OCI-LY7 (cell line): ENCODE results near the gene MRPL20. TPM values are rescaled to one million over a fixed set of nuclear protein-coding genes. Genes with fewer than 3 reads are reported as not detected.

Experiments used
- BruUV-seq: library from RNA; stranded (reverse); fragments of 400-500 nt; replicated peaks from 2 replicates; lab custom pipeline; 2021; lab: Mats Ljungman, UMichigan
- CTCF ChIA-PET: fragments of 300-600 bp; sonication (Branson Sonifier 250); formaldehyde crosslinking; loops from one replicate; lab custom pipeline; 2022; ENCODE audit warnings: antibody characterized with exemption; ENCODE audit not compliant: unreplicated experiment; lab: Charles Lee
- POLR2A ChIA-PET: fragments of 300-600 bp; sonication (Branson Sonifier 250); formaldehyde crosslinking; loops from one replicate; lab custom pipeline; 2022; ENCODE audit warnings: antibody characterized with exemption; lab: Charles Lee
- DNase-seq: peaks from one replicate; pipeline ENCODE4 v3.0.0-alpha.2; 2015; ENCODE audit warnings: low spot score
- H2AFZ ChIP-seq: fragments of 200-600 bp; sonication (generic), shearing (Covaris generic); 2 replicates; pipeline ENCODE4 v1.6.1; 2014; ENCODE audit warnings: mild to moderate bottlenecking, antibody characterized with exemption, low read length, moderate library complexity
- H3K27ac ChIP-seq: fragments of 200-600 bp; sonication (generic); 2 replicates; pipeline ENCODE4 v1.5.1; 2014; ENCODE audit warnings: mixed run types, low read depth, mild to moderate bottlenecking, moderate library complexity, low read length, inconsistent platforms; ENCODE audit not compliant: poor library complexity, severe bottlenecking
- H3K36me3 ChIP-seq: fragments of 200-600 bp; sonication (generic); 2 replicates; pipeline ENCODE4 v1.6.1; 2014; ENCODE audit warnings: mild to moderate bottlenecking, antibody characterized with exemption, low read length, moderate library complexity, mixed read lengths; ENCODE audit not compliant: insufficient read depth
- H3K4me1 ChIP-seq: fragments of 200-600 bp; sonication (generic); 2 replicates; pipeline ENCODE4 v1.5.1; 2014; ENCODE audit warnings: mild to moderate bottlenecking, low read length; ENCODE audit not compliant: insufficient read depth, poor library complexity, severe bottlenecking
- H3K4me2 ChIP-seq: fragments of 200-600 bp; sonication (generic); 2 replicates; pipeline ENCODE4 v1.6.1; 2014; ENCODE audit warnings: mild to moderate bottlenecking, low read length
- H3K4me3 ChIP-seq: fragments of 200-600 bp; sonication (generic); 2 replicates; pipeline ENCODE4 v1.5.1; 2014; ENCODE audit warnings: mild to moderate bottlenecking, low read depth, low read length; ENCODE audit not compliant: poor library complexity, severe bottlenecking
- H3K79me2 ChIP-seq: fragments of 200-600 bp; sonication (generic); 2 replicates; pipeline ENCODE4 v1.6.1; 2016; ENCODE audit warnings: low read depth, mild to moderate bottlenecking, low read length, moderate library complexity, mixed read lengths; ENCODE audit not compliant: insufficient read depth
- H3K9me2 ChIP-seq: fragments of 200-600 bp; sonication (generic); 2 replicates; pipeline ENCODE4 v1.6.1; 2016; ENCODE audit warnings: mild to moderate bottlenecking, low read length, mixed read lengths; ENCODE audit not compliant: insufficient read depth
- H3K9me3 ChIP-seq: fragments of 200-600 bp; sonication (generic); 2 replicates; pipeline ENCODE4 v1.6.1; 2014; ENCODE audit warnings: mild to moderate bottlenecking, mixed run types, low read length, mixed read lengths
- H4K20me1 ChIP-seq: fragments of 200-600 bp; sonication (generic); 2 replicates; pipeline ENCODE4 v1.6.1; 2014; ENCODE audit warnings: mild to moderate bottlenecking, antibody characterized with exemption, low read length, moderate library complexity, mixed read lengths; ENCODE audit not compliant: insufficient read depth
- CTCF ChIP-seq: fragments of 200-600 bp; sonication (generic); conservative IDR thresholded peaks from 2 replicates; pipeline ENCODE4 v1.5.1; 2014; ENCODE audit warnings: mild to moderate bottlenecking, antibody characterized with exemption, low read length, moderate library complexity, mixed read lengths
- EZH2phosphoT487 ChIP-seq: fragments of 200-600 bp; sonication (generic); IDR thresholded peaks from 2 replicates; pipeline ENCODE4 v1.6.1; 2018; ENCODE audit warnings: low read depth, borderline replicate concordance, mild to moderate bottlenecking, mixed run types, antibody characterized with exemption, low read length, moderate library complexity, mixed read lengths
- intact Hi-C: fragments of 100-400 bp; cut with micrococcal nuclease; formaldehyde crosslinking; loops from one replicate; pipeline ENCODE4 v1.10.0; 2022; ENCODE audit not compliant: unreplicated experiment
- total RNA-seq, 2 experiments: library from RNA; depleted of rRNA in 1 of 2; stranded (reverse); fragments of >200 nt in 1 of 2; shearing (Covaris generic) in 1 of 2; gene quantifications; 2 replicates each; pipeline ENCODE4 v1.2.3, GENCODE V29; 2014 to 2022

Gene MRPL20
- total RNA-seq, 2 experiments from 2014 or later: 143 to 165 TPM

DNA sequence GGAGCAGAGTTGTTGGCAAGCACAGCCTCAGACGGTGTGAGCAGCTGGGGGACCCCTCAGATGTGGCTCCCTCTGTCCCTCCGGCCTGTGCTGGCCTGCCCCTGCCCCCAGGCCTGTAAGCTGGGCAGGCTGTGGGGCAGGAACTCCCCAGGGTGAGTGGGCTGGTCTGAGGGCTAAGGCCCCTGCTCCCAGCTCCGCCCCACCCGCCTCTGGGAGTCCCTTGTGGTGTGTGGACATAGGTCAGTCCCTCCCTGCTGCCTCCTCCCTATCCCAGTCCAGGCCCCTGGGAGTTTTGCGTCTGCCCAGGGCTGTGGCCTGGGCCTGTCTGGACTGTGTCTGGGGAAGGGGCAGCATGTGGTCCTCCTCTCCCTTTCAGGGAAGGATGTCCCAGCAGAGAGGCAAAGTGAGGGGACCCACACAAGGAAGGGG, 24.8 kb upstream of the MRPL20 start:
- TF ChIP-seq CTCF: no peak
- TF ChIP-seq EZH2phosphoT487: no peak
- Histone ChIP-seq H3K36me3 (no peaks in the 10 kb centered on the region), H4K20me1 (no peaks in the 10 kb centered on the region), H3K4me1 (no peaks in the 10 kb centered on the region), H3K9me3 (no peaks in the 10 kb centered on the region), H3K4me2 (no peak overlapping the region), H3K4me3 (no peak overlapping the region), H3K27ac (no peak overlapping the region), H3K79me2 (no peaks in the 10 kb centered on the region), H3K9me2 (no peaks in the 10 kb centered on the region), H2AFZ (no peak overlapping the region)
- intact Hi-C loops: no loop called here
- no peak for DNase-seq
- ChIA-PET CTCF (no interaction called here), POLR2A (no interaction called here)
- no TSS peak for BruUV-seq

- no peak for TF ChIP-seq CTCF
- no peak for TF ChIP-seq EZH2phosphoT487
- Histone ChIP-seq H3K4me3 (no peak overlapping the region), H3K36me3 (no peaks in the 10 kb centered on the region), H3K9me3 (no peaks in the 10 kb centered on the region), H3K4me1 (no peaks in the 10 kb centered on the region), H4K20me1 (no peaks in the 10 kb centered on the region), H3K9me2 (no peaks in the 10 kb centered on the region), H2AFZ (no peak overlapping the region), H3K79me2 (no peaks in the 10 kb centered on the region), H3K4me2 (no peak overlapping the region), H3K27ac (no peak overlapping the region)
- DNase-seq: no peak
- POLR2A ChIA-PET: no interaction called here
- CTCF ChIA-PET: interaction anchor here (0.5 kb wide), 1 partner anchor 882 kb away, joined by 3 read pairs; no protein-coding TSS in a partner anchor
- BruUV-seq: no TSS peak
- intact Hi-C loops: no loop called here
Measured at GRCh38 chr1:1430992-1431844, 24.1 kb upstream of the MRPL20 start.
